GM12801 (cell line): ENCODE results near the gene RNF212.

Source experiments
- CTCF ChIP-seq: IDR thresholded peaks from one replicate; pipeline ENCODE4 v1.5.1; 2011; ENCODE audit warnings: control low read depth; ENCODE audit not compliant: insufficient read length; ENCODE audit errors: extremely low read depth

The RNF212 gene

GRCh38 chr4:1080432-1080831 lies 32.9 kb downstream of the RNF212 start:
- TF ChIP-seq CTCF, result no peak

GRCh38 chr4:1079711-1080265 lies 33.6 kb downstream of the RNF212 start:
- TF ChIP-seq CTCF, result no peak

GRCh38 chr4:1078490-1078889 lies 34.9 kb downstream of the RNF212 start:
- no peak for TF ChIP-seq CTCF

- no peak for TF ChIP-seq CTCF
Measured at GRCh38 chr4:1077711-1078477, 35.5 kb downstream of the RNF212 start.

- no peak for TF ChIP-seq CTCF
Measured at GRCh38 chr4:1075809-1076699, 37.3 kb downstream of the RNF212 start.

GRCh38 chr4:1075225-1075624 lies 38.1 kb downstream of the RNF212 start:
- no peak for TF ChIP-seq CTCF

GRCh38 chr4:1074077-1074476 lies 39.3 kb downstream of the RNF212 start:
- no peak for TF ChIP-seq CTCF
